MM.1S (cell line): ENCODE measurements around the gene IFI35.
"Not testable (repeated sequence)": the region's sequence is repeated elsewhere in the genome, so short reads cannot be mapped to it uniquely, and the experiment has no call there.

Experiments used
- EZH2 ChIP-seq: fragments of 300-600 bp; sonication (generic); optimal IDR thresholded peaks from 2 replicates; pipeline ENCODE3; 2017; ENCODE audit warnings: low read depth, mild to moderate bottlenecking, antibody characterized with exemption, low read length, mixed read lengths
- TF ChIP-seq, protein P1 (sequence below): fragments of 300-600 bp; sonication (generic); IDR thresholded peaks from 2 replicates; pipeline ENCODE4 v1.5.1; 2016; ENCODE audit warnings: antibody characterized with exemption, low read length, mixed read lengths

- TF ChIP-seq, protein P1, sequence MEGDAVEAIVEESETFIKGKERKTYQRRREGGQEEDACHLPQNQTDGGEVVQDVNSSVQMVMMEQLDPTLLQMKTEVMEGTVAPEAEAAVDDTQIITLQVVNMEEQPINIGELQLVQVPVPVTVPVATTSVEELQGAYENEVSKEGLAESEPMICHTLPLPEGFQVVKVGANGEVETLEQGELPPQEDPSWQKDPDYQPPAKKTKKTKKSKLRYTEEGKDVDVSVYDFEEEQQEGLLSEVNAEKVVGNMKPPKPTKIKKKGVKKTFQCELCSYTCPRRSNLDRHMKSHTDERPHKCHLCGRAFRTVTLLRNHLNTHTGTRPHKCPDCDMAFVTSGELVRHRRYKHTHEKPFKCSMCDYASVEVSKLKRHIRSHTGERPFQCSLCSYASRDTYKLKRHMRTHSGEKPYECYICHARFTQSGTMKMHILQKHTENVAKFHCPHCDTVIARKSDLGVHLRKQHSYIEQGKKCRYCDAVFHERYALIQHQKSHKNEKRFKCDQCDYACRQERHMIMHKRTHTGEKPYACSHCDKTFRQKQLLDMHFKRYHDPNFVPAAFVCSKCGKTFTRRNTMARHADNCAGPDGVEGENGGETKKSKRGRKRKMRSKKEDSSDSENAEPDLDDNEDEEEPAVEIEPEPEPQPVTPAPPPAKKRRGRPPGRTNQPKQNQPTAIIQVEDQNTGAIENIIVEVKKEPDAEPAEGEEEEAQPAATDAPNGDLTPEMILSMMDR: not testable (repeated sequence)
- not testable (repeated sequence) for TF ChIP-seq EZH2
Measured at GRCh38 chr17:42993913-42994312, 12.7 kb upstream of the IFI35 start.
